ENCODE results near the gene LSR.
"Not testable (repeated sequence)": the region's sequence is repeated elsewhere in the genome, so short reads cannot be mapped to it uniquely, and the experiment has no call there.

The LSR gene

DNA sequence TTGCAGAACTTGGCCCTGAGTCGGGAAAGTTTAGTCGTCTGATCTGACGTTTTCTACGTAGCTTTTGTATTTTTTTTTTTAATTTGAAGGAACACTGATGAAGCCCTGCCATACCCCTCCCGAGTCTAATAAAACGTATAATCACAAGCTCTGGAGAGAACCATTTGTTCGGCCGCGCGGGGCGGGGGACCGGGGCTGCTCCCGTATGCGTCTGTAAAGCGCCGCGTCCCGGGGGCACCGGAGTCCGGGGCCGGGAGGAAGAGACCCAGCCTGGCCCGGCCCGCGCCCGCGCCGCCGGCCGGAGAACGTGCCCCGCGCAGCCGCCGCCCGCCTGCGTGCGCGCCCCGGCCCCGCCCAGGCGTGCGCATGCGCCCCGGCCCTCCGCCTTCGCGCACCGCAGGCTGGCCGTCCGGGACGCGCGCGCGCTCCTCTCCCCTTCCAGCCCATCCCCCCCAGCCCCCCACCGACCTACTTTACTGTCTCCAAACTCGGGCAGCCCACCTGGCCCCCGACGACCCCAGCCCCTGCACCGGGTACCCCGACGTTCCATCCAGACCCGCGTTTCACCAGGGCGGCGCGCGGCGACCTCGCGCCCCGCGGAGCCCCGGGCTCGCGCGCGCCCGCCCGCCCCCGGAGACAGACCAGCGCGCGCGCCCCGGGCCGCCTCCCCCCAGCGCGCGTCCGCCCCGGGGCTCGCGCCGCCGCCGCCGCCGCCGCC lies 19.2 kb downstream of the LSR start:
- DNase-seq: peak; percentile 74

DNA sequence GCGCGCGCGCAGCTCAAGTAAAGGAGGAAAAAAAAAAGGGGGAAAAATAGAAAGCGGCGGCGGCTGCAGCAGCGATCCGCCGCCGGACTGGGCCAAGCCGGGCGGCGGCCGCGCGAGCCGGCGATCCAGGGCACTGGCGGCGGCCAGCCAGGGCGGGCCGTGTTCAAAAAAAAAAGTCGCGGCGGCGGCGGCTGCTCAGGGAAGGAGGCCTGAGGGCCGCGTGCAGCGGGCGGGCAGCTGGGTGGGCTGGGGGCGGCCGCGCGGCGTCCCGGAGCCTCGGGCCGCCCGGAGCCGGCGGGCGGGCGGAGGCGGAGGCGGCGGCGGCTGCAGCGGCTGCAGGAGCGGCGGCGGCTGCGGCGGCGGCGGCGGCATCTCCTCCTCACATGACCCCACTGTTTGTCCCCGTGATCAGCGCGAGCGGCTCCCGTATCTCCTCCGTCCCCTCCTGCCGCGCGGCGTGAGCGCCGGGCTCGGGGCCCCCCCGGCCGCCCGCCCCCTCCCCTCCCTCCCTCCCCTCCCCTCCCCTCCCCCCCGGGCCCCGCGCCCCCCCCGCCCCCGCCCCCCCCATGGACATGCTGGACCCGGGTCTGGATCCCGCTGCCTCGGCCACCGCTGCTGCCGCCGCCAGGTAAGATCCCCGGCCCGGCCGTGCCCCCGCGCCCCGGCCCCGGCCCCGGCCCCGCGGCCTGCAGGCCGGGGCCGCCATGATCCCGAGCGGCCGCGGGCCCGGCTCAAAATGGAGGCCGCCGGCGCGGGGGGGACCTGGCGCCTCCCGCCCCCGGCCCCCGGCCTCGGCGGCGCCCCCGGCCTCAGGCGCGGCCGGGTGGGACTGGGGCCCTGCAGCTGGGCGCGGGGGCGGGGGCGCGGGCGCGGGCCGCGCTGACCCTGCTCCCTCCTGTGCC lies 20.0 kb downstream of the LSR start, which contains the start of gene USF2:
Gene USF2 (plus strand): TSS at position 427 of the 902 bp plus-strand sequence. CDS start 140 bp downstream, at position 567.
- DNase-seq: peak; percentile 66

DNA sequence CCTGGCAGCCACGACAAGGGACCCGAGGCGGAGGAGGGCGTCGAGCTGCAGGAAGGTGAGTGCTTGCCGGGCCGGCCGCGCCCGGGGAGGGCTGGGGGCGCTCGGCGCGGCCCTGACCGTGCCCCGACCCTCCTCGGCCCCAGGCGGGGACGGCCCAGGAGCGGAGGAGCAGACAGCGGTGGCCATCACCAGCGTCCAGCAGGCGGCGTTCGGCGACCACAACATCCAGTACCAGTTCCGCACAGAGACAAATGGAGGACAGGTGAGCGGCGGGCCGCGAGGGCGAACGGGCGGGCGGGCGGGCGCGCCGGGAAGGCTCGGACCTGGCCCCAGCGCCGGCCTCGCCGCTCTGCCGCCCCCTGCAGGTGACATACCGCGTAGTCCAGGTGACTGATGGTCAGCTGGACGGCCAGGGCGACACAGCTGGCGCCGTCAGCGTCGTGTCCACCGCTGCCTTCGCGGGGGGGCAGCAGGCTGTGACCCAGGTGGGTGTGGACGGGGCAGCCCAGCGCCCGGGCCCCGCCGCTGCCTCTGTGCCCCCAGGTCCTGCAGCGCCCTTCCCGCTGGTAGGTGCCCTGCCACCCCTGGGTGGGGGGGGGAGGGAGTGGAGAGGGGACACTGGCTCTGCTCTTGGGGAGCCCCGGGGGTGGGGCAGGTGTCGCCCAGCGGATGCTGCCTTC lies 20.8 kb downstream of the LSR start:
- DNase-seq: peak; percentile 78

DNA sequence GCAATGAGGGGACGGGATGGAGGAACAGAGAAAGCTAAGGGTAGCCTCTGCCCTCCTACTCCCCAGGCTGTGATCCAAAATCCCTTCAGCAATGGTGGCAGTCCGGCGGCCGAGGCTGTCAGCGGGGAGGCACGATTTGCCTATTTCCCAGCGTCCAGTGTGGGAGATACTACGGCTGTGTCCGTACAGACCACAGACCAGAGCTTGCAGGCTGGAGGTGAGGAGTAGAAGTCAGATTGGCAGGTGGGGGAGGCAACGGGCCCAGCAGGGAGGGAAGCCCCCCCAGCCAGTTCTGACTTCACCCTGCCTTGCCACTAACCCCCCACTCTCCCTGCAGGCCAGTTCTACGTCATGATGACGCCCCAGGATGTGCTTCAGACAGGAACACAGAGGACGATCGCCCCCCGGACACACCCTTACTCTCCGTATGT lies 21.6 kb downstream of the LSR start:
- DNase-seq: no peak

DNA sequence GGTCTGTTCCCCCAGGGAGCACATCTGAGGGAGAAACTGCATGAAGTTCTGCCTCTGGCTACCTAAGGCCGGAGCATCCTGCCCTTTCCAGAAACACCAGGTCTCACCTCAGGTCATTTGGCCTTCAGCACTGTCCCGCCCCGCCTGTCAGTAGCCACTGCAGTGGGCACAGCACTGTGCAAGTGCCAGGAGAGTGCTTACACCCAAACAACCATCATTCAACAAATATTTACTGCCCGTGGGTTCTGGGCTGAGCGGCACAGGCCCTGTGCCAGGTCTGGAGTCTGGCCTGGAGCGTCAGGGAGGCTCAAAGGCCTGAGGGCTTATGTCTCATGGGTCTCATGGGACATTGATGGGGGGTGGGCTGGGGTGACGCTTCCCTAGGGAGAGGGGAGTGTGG lies 22.7 kb downstream of the LSR start:
- no peak for DNase-seq

DNA sequence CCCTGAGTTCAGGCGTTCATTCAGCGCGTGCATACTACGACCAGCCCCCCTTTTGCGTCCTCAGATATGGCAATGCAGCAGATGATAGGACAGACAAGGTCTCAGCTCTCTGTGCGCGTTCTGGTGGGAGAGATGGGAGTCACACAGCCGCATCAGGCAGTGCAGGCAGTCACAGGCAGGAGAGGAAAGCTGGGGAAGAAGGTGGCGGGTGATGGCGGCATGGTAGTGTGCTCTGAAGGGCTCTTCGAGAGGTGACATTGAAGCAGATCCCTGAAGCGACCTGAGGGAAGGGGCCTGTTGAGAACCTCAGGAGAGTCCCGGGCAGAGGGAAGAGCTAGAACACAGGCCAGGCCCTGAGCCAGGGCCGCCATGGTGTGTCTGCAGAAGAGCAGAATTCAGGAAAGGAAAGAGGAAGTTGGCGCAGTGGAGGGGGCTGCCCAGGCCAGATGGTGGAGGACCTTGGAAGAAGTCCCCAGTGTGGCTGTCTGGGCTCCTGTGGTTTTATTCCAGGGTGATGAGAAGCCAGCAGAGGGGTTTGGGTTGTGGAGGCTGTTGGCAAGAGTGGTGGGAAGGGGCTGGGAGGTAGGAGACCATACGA lies 23.4 kb downstream of the LSR start:
- no peak for DNase-seq

DNA sequence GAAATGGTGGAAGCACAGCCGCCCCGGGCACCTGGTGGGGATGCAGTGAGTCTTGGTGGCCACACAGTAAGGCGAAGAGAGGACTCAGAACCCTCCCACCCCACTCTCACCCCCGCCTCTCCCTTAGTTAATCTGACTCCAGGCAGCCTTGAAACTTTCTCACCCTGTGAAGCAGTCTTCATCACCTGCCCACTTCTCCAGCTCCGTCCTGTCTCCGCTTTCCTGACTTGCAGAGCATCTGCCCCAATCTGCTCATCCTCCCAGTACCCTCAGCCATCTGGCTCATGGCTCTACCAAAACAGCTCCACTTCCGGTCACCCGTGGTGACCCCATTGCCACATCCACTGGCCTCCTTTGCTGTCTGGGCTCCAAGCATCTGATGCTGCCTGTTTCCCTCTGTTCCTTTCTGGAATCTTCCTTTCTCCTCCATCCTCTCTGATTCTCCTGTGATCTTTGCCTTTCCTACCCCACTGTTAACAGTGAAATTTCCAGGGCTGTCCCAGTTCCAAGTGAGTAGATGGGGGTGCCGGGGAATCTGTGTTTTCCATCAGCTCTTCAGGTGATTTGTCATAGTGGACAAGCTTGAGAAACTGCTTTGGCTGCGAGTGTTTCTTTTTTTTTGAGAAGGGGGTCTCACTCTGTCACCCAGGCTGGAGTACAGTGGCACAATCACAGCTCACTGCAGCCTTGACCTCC lies 24.3 kb downstream of the LSR start:
- no peak for DNase-seq

DNA sequence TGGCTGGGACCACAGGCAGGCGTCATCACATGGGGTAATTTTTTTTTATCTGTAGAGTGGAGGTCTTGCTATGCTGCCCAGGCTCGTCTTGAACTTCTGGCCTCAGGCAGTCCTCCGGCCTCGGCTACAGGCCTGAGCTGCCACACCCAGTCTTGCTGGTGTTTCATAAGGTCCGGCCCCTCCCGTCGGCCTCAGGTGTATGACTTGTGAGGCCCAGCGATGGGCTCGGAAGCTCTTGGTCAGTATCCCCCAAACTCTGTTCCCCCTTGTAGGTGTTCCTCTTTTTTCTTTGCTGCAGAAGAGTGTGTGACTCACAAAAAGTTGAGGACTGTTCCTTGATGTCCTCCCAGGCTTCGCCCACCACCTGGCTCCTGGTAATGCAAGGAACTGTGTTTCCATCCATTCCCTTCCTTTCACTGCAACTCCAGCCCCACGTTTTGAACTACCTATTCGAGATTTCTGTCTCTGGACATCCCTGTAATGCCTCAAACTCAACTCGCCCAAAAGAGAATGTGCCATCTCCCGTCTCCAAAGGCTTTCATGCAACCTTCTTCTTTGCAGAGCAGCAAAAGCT lies 25.0 kb downstream of the LSR start:
- no peak for DNase-seq

DNA sequence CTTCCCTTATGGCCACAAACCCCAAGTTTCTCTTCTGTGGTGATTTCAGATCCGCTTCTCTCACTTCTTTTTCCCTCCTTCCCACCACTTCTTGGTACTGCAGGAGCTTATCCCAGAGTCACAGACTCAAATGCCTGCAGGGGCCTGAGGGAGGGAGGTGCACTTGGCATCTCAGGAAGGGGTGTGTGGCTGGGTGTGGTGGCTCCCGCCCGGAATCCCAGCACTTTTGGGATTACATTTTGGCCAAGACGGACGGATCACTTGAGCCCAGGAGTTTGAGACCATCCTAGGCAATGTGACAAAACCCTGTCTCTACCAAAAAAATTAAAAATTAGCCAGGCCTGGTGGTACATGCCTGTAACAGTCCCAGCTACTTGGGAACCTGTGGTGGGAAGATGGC lies 25.5 kb downstream of the LSR start:
- no peak for DNase-seq

DNA sequence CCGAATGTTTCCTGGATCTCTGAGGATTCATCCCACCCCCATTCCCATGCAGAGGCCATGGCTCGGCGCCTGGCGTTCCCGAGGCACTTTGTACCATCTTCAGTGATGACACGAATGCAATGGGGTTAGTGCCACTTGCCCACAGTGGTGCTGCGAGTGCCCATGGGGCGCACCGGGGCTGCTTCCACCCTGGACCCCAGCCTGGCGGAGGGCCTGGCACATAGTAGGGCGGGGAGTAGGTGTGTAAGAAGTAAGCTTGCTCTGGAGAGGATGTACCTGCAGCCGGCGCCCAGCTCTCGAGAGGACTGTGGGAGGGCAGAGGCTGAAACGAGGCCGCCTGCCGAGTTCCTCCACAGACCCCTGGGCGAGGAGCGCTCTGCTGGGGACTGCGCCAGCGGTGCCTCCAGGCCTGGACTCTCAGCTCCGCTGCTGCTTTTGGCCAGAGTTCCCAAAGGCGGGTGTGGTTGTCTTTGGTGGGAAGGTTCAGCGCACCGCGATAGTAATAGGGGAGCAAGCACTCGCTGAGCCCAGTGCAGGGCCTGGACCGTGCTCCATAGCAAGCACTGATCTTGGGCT lies 28.0 kb downstream of the LSR start:
- no peak for DNase-seq

DNA sequence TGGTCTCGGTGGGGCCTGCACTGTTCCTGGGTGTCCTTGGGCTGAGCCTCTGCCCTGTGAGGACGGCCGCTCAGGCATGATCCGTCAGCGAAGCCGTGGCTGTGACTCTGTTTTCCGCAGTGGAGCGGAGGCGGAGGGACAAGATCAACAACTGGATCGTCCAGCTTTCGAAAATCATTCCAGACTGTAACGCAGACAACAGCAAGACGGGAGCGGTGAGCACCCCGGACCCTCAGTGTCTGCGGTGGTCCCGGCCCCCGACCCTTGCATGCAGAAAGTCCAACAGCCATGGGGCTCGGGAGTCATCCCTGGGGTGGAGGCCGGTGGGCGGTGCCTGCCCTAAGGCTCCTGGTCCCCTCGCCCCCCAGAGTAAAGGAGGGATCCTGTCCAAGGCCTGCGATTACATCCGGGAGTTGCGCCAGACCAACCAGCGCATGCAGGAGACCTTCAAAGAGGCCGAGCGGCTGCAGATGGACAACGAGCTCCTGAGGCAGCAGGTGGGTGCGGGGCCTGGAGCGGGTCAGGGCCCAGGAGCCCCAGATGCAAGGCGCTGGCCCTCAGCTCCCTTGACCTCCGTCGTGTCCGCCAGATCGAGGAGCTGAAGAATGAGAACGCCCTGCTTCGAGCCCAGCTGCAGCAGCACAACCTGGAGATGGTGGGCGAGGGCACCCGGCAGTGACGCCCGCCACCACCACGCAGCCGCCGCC lies 29.9 kb downstream of the LSR start:
- DNase-seq: no peak

DNA sequence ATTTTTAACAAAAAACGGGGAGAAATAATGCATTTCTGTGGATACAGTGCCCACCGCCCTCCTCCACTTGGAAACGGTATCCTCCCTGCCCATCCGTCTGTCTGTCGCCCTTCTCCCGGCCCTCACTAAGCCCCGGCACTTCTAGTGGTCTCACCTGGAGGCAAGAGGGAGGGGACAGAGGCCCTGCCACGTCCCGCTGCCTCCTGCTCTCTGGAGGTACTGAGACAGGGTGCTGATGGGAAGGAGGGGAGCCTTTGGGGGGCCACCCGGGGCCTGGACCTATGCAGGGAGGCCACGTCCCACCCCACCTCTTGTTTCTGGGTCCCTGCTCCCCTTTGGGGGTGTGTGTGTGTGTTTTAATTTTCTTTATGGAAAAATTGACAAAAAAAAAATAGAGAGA lies 30.6 kb downstream of the LSR start:
- no peak for DNase-seq

DNA sequence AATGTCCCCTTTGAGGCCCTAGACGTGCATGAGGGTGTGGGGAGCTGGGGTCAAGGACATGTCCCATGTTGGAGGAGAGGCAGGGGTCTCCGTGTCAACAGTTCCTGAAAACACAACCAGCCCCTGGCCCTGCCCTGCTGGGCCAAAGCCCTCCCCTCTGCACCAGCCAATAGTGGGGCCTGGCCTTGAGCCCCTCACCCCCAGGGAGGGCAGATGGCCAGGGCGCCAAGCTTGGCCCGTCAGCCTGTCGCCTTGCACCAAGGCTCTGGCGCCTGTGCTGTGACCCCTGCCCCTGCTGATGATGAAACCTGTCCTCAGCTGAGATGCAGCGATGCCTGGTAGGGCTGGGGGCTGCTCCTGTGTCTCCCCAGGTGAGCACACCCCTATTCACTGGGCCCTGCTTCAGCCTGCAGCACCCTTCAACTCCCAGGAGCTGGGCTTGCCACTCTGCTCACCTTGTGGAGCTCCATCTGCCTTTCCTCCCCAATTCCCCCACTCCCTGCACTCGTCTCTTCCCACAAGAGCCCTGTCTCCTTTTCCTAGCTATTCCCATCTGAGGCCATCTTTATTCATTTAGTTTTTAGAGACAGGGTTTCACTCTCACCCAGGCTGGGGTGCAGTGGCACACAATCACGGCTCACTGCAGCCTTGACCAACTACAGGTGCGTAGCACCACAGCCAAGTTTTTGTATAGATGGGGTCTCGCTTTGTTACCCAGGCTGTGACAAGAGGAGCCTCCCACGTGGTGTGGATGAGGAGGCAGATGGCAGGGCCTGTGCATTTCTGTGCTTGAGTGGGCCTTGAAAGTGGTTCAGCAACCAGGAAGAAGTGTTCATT lies 31.4 kb downstream of the LSR start:
- DNase-seq: no peak

DNA sequence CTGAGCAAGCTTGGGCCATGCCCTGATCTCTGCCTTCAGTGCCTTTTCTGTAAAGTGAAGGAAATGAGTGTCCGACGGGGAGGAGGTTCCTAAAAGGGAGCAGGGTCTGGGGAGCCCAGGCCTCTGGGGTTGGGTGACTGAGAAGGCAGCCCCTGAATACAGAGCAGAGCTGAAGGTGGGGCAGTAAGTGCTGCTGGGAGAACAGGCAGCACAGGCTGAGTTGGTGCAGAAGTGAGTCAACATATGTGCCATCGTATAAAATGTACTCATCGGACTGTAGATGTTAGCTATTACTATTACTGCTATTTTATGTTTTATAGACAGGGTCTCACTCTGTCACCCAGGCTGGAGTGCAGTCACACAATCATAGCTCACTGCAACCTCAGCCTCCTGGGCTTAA lies 32.5 kb downstream of the LSR start:
- DNase-seq: no peak

DNA sequence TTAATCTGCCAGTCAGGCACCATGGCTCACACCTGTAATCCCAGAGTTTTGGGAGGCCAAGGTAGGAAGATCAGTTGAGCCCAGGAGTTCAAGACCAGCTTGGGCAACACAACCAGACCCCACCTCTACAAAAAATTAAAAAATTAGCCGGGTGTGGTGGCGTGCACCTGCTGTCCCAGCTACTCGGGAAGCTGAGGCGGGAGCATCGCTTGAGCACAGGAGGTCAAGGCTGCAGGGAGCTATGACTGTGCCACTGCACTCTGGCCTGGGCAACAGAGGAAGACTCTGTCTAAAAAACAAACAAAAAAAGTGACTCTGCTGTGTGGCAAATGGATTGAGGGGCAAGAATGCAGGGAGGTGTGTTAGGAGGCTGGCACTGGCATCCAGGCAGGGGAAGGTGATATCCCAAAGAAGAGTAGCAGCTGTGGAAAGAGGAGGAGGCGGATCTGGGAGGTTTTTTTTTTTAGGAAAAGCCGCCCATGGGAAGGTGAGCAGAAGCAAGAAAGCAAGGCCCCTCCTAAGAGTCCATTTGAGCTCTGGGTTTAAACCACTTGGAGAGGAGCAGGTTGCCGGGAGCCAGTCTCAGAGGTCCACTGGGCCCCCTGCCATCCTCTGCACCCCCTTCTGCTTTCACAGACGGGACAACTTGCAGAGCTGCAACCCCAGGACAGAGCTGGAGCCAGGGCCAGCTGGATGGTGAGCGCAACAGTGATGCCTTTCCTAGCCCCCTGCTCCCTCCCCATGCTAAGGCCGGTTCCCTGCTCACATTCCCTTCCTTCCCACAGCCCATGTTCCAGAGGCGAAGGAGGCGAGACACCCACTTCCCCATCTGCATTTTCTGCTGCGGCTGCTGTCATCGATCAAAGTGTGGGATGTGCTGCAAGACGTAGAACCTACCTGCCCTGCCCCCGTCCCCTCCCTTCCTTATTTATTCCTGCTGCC lies 35.6 kb downstream of the LSR start:
- no peak for DNase-seq

DNA sequence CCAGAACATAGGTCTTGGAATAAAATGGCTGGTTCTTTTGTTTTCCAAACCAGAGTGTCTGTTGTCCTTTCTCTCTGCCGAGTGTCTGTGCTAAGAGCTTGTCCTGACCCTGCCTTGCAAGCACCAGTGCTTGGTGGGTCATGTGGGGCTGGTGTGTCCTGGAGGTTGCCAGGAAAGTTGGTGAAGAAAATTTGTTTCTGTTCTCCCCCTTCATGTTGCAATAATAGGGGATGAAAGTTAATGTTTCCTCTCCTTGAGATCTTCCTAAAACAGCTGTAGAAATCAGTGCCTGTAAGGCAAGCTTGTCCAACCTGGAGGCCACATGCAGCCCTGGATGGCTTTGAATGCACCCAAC lies 36.3 kb downstream of the LSR start:
- no peak for DNase-seq

DNA sequence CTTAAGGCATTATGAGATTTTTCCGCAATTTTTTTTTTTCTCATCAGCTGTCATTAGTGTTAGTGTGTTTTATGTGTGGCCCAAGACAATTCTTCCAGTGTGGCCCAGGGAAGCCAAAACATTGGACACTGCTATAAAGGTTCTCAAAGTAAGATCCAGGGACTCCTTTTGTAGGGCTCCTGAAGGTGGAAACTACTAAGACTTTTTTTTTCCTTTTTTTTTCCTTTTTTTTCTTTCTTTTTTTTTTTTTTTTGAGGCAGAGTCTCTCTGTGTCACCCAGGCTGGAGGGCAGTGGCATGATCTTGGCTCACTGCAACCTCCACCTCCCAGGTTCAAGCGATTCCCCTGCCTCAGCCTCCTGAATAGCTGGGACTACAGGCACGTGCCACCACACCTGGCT lies 36.7 kb downstream of the LSR start:
- DNase-seq: not testable (repeated sequence)

DNA sequence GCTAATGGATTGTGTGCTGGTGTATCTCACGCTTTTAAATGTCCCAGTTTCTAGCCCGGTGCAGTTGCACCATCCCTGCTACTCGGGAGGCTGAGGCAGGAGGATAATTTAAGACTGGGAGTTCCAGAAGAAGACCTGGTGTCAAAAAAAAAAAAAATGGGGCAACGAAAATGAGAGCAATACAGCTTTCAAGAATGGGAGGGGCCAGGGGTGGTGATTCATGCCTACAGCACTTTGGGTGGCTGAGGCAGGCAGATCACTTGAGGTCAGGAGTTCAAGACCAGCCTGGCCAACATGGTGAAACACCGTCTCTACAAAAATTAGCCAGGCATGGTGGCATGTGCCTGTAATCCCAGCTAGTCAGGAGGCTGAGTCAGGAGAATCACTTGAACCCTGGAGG lies 37.3 kb downstream of the LSR start:
- DNase-seq: not testable (repeated sequence)

DNA sequence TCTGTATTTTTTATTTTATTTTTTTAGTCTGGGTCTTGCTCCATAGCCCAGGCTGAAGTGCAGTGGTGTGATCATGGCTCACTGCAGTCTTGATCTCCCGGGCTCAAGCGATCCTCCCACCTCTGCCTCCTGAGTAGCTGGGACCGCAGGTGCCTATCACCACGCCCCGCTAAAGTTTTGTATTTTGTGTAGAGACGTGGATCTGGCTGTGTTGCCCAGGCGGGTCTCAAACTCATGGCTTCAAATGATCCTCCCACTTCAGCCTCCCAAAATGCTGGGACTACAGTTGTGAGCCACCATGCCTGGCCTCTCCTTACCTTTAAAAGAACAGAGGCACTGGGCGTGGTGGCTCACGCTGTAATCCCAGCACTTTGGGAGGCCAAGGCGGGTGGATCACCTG lies 38.9 kb downstream of the LSR start:
- DNase-seq: no peak
